ENCODE results near the gene NCOA1. TPM values are rescaled to one million over a fixed set of nuclear protein-coding genes. Genes with fewer than 3 reads are reported as not detected.

NCOA1 gene
- polyA plus RNA-seq, 1 donor (not counting 4 experiments of a cell fraction or from before 2014, with no cell fraction given), result 5.0 TPM

GRCh38 chr2:24461685-24462084 lies 29.4 kb upstream of the NCOA1 start:
- FAIRE-seq, result no peak
- no peak overlapping the region for H2AFZ ChIP-seq (ENCODE audit: control insufficient read depth, low read length)
- H3K36me3 ChIP-seq (ENCODE audit: control insufficient read depth in 2 of 2, extremely low read depth in 1 of 2, insufficient read depth in 2 of 2, low read length in 2 of 2), result no peaks in the 10 kb centered on the region
- H3K9ac ChIP-seq (ENCODE audit: control insufficient read depth, extremely low read depth, insufficient read depth, low read length), result no peak overlapping the region
- H3K9me1 ChIP-seq (ENCODE audit: control insufficient read depth, extremely low read depth, insufficient read depth, low read length), result no peaks in the 10 kb centered on the region
- no peak overlapping the region for H3K27ac ChIP-seq (ENCODE audit: control insufficient read depth, insufficient read depth, low read length)
- TF ChIP-seq CTCF (optimal IDR thresholded peaks at IDR 0.05 in 1 of 3, IDR thresholded peaks at IDR 0.05 in 1 of 3, conservative IDR thresholded peaks at IDR 0.05 in 1 of 3; ENCODE audit: extremely low read depth in 1 of 3, insufficient read depth in 2 of 3, low read length in 3 of 3), result no peak
- TF ChIP-seq EZH2 (IDR thresholded peaks at IDR 0.05; ENCODE audit: low read length), result no peak
- peaks cover under 1% of the 10 kb centered on the region for H3K27me3 ChIP-seq (ENCODE audit: control insufficient read depth, extremely low read depth, insufficient read depth, low read length)
- no peaks in the 10 kb centered on the region for H4K20me1 ChIP-seq (ENCODE audit: control insufficient read depth, extremely low read depth, insufficient read depth, low read length)
- DNase-seq (ENCODE audit: low read depth, low spot score), result no peak
- no peaks in the 10 kb centered on the region for H3K79me2 ChIP-seq (ENCODE audit: control insufficient read depth, insufficient read depth, low read length)
- peaks cover 3% of the 10 kb centered on the region for H3K4me1 ChIP-seq (ENCODE audit: control insufficient read depth, extremely low read depth, insufficient read depth, low read length)
- dilution Hi-C loops (cut with MboI; ENCODE audit: extremely low pct_ligation_motif_present, low sequenced_read_pairs), result no loop called here
- H3K9me3 ChIP-seq (ENCODE audit: control insufficient read depth, low read depth, low read length), result no peaks in the 10 kb centered on the region
- no peak overlapping the region for H3K4me3 ChIP-seq (ENCODE audit: control insufficient read depth in 2 of 3, extremely low read depth in 1 of 3, insufficient read depth in 2 of 3, low read depth in 1 of 3, low read length in 3 of 3)
- H3K4me2 ChIP-seq (ENCODE audit: control insufficient read depth, extremely low read depth, insufficient read depth, low read depth, low read length), result no peak overlapping the region

GRCh38 chr2:24463271-24463670 lies 27.8 kb upstream of the NCOA1 start:
- H3K79me2 ChIP-seq (ENCODE audit: control insufficient read depth, insufficient read depth, low read length), result no peaks in the 10 kb centered on the region
- no peak overlapping the region for H3K4me2 ChIP-seq (ENCODE audit: control insufficient read depth, extremely low read depth, insufficient read depth, low read depth, low read length)
- H3K27me3 ChIP-seq (ENCODE audit: control insufficient read depth, extremely low read depth, insufficient read depth, low read length), result peaks cover 7% of the 10 kb centered on the region
- H2AFZ ChIP-seq (ENCODE audit: control insufficient read depth, low read length), result no peak overlapping the region
- no peak overlapping the region for H3K27ac ChIP-seq (ENCODE audit: control insufficient read depth, insufficient read depth, low read length)
- no peak for TF ChIP-seq CTCF (optimal IDR thresholded peaks at IDR 0.05 in 1 of 3, IDR thresholded peaks at IDR 0.05 in 1 of 3, conservative IDR thresholded peaks at IDR 0.05 in 1 of 3; ENCODE audit: extremely low read depth in 1 of 3, insufficient read depth in 2 of 3, low read length in 3 of 3)
- no peak for TF ChIP-seq EZH2 (IDR thresholded peaks at IDR 0.05; ENCODE audit: low read length)
- FAIRE-seq, result no peak
- no peak overlapping the region for H3K4me3 ChIP-seq (ENCODE audit: control insufficient read depth in 2 of 3, extremely low read depth in 1 of 3, insufficient read depth in 2 of 3, low read depth in 1 of 3, low read length in 3 of 3)
- H4K20me1 ChIP-seq (ENCODE audit: control insufficient read depth, extremely low read depth, insufficient read depth, low read length), result no peaks in the 10 kb centered on the region
- no peak overlapping the region for H3K9ac ChIP-seq (ENCODE audit: control insufficient read depth, extremely low read depth, insufficient read depth, low read length)
- H3K9me3 ChIP-seq (ENCODE audit: control insufficient read depth, low read depth, low read length), result no peaks in the 10 kb centered on the region
- H3K36me3 ChIP-seq (ENCODE audit: control insufficient read depth in 2 of 2, extremely low read depth in 1 of 2, insufficient read depth in 2 of 2, low read length in 2 of 2), result no peaks in the 10 kb centered on the region
- H3K4me1 ChIP-seq (ENCODE audit: control insufficient read depth, extremely low read depth, insufficient read depth, low read length), result no peaks in the 10 kb centered on the region
- dilution Hi-C loops (cut with MboI; ENCODE audit: extremely low pct_ligation_motif_present, low sequenced_read_pairs), result no loop called here
- no peaks in the 10 kb centered on the region for H3K9me1 ChIP-seq (ENCODE audit: control insufficient read depth, extremely low read depth, insufficient read depth, low read length)
- DNase-seq (ENCODE audit: low read depth, low spot score), result no peak

Measured in keratinocyte (primary cell).